Measurements from ENCODE around the gene UXS1.

- TF ChIP-seq PHF8 (IDR thresholded peaks at IDR 0.05; ENCODE audit: borderline replicate concordance, low read length) (no peak), XRCC4 (IDR thresholded peaks at IDR 0.05; ENCODE audit: extremely low read depth, insufficient read depth, insufficient read length) (no peak), ZBTB9 (CRISPR knock-in tag; IDR thresholded peaks at IDR 0.05) (no peak), BCL6 (CRISPR knock-in tag; IDR thresholded peaks at IDR 0.05) (no peak), FOXP1 (CRISPR knock-in tag; IDR thresholded peaks at IDR 0.05) (no peak), MAFF (IDR thresholded peaks at IDR 0.05; ENCODE audit: low read length) (no peak), ETV6 (IDR thresholded peaks at IDR 0.05; ENCODE audit: borderline replicate concordance in 1 of 2, low read depth in 2 of 2, low read length in 1 of 2) (no peak), ETV6 (CRISPR knock-in tag; IDR thresholded peaks at IDR 0.05; ENCODE audit: borderline replicate concordance) (no peak)
Measured at GRCh38 chr2:106205488-106205887, 11.4 kb upstream of the UXS1 start.

Data from K562 (cell line).